Fibroblast of the conjunctiva (primary cell): Measurements from ENCODE around the gene SLAMF8.

ENCODE experiments used
- DNase-seq: peaks from one replicate; pipeline ENCODE4 v3.0.0-alpha.2; 2010; ENCODE audit warnings: low read depth

Gene SLAMF8

DNA sequence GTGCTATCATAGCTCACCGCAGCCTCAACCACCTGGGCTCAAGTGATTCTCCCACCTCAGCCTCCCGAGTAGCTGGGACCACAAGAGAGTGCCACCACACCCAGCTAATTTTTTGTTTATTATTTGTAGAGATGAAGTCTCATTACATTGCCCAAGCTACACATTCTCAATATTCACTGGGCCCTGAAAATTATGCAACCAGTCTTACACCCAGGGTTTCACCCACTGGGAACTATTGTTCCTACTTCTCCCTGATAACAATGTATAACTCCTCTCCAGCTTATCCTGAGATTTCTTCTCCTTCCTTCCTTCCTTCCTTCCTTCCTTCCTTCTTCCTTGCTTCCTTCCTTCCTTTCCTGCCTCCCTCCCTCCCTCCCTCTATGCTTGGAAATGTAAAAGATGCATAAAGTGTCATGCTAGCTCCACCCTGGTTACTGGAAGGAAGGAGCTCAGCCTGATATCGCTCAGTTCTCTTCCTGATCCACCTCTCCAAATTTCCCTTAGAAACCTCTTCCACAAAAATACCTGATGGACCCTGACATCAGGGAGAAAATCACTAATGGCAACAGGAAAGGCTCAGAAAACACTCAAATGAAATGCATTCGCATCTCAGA, 47.0 kb downstream of the SLAMF8 start:
- DNase-seq, result no peak

DNA sequence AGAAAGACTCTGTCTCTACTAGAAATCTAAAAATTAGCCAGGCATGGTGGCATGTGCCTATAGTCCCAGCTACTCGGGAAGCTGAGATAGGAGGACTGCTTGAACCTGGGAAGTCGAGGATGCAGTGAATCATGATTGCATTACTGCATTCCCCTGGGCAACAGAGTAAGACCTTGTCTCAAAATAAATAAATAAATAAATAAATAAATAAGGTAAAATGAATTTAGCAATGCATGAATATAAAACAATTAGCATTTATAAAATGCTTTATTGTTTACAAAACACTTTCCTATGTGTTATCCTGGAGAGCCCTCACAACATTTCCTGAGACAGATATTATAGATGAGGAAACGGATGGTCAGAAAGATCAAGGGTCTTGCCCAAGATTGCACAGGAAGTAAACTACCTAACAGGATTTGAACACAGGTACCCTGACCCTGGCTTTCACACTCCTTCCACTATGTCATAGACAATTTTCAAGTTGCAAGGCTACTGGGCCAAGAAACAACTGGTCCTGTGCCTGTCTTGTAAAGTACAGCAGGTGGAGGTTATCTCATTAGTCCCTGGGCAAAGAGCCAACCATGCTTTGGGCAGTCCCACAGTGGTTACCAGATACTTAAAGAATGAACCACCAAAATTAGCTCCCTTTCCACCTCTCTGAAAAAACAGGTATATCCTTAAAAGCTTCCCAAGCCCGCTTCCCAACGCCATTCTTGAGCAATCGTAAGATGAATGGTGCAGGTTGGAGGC, 51.2 kb downstream of the SLAMF8 start:
- DNase-seq, result no peak

DNA sequence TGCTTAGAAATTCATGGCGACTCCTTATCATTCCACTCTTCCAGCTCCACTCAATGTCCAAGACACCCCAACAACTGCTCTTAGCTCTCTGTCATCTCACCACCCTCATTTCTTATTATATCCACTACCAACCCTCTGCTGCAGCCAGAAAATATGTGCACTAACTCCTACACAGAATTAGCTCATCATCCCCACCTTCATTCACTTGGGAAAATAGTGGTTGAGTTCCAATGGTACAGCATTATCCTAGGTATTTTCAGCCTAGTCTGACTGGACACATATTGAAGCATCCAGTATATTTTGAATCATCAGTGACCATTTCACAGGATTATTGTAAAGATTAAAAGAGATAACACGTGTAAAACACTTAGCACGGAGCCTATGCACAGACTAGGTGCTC, 52.5 kb downstream of the SLAMF8 start:
- no peak for DNase-seq

DNA sequence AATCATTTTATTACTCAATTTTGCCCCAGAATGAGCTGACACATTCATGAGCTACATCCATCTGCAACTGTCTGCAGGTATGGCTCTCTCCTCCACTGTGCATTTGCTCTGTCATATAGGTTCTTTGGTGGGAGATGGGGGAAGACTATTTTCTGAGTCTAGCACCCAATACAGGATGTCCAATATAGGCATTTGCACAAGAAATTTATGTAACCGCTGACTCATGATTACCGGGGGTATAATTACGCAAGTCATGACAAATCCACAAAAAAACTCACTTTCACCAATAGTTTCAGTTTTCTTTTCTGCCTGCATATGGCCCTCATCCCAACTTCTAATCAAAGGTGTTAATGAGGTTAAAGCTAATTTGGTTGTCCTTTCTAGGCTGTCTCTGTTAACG, 53.3 kb downstream of the SLAMF8 start:
- peak; percentile 40 for DNase-seq

DNA sequence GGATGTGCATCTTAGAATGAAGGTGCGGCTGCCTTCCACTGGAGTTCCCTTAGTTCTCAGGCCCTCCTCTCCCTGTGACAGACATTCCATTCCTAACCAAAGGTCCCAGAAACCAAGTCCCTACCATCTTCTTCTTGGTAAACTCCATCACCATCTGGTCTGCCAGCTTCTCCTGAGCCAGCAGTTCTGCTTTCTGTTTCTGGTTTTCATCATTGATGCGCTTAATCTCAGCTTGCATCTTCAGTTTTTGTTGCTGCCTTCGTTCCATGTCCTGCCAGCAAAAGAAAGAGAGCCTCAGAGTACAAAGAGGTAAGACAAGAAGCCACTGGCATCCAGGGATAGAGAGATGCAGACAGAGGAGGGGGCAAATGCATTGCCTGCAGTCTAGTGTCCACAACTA, 53.8 kb downstream of the SLAMF8 start:
- no peak for DNase-seq

DNA sequence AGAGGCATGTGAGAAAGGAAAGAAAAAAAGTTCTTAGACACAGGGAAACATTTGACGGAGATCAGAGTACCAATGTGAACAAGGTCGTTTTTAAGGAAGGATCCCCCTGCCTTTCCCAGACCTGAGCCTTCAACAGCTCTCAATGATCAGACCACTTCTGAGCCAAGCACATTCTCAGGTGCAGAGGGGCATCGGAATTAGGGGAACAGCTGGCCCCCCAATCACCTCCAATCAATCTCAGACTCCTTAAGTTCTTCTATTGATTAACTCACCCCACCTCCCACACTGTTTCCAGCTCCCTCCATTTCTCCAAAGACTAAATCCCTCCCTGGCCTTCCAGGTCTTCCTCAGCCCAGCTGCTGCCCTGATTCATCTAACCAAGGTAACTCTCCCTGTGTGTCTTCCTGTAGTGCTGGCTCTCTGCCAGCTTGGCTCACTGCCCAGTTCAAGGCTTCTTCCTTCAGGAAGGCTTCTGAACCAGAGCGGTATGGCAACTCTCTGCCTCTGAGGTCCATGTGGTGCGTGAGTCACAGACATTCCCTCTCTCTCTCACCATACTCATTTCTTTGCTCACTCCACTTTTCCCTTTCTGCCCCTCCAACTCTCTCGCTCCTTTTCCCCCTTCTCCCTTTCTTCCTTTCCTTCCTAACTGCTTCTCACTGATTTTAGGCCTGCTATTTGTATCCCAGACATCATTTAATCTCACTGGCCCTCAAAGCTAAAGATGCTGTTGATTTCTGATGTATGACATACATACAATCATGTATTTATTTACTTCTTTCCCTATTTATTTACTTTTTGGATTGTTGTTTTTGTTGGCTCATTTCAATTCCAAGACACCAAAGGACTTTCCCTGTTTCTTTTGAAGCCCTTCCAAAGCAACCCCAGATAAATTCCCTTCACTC, 55.2 kb downstream of the SLAMF8 start:
- peak; percentile 88 for DNase-seq

DNA sequence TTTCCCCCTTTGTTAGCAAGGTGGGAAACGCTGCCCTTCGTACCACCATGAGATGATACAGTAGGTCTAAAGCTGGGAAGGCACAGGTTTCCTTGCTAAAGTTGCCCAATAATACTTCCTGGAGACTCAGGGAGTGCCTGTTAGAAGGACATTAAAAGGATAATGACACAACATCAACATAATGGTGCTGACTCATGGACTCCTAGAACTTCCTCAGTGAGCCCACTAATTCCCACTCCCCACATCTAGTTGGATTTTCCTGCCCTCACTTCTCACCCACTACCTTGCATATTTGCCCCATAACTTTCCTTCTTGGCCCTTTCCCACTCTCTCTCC, 55.8 kb downstream of the SLAMF8 start:
- DNase-seq, result no peak

DNA sequence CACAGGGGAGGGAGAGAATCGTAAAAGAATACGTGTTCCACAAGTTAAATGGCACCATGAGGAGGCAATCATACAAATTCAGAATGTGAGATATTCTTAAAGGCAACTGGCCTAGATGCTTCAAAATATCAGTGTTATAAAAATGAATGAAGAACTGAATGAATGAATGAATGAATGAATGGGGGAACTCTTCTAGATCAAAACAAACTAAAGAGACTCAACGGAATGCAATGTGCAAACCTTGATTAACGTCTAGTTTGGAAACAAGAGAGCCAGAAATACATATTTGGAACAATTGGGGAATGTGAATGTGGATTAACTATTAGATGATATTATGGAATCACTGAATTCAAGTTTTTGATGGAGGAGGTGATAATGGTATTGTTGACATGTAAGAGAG, 56.5 kb downstream of the SLAMF8 start:
- no peak for DNase-seq

DNA sequence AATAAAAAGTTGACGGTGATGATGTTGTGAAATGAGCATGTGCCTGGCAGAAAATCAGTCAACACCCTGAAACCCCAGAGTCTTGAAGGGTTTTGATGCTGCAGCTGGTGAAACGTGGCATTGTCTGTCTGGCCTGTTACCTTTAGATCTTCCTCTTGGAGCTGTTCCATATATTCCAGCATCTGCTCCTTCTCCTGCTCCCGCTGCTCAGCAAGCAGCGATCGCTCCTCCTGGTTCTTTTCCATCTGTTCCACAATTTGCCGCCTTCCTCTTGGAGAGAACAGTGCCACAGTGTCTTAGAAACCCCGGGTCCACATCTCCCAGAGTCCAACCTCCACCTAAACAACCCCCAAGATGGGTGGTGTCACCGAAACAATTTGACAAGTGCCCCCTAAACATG, 57.6 kb downstream of the SLAMF8 start:
- DNase-seq, result no peak
